Nucleus accumbens (tissue), 56 donors: Measurements from ENCODE around the gene CBX8.
A peak's percentile ranks its signal among the peaks of the same experiment; 100 is the strongest.

Experiments used
- DNase-seq, 56 donors: peaks; one replicate each; lab custom pipeline; 2025; lab: John Stamatoyannopoulos, UW

Gene CBX8

GRCh38 chr17:79796763-79797491, at the start of gene CBX8:
TSS of gene CBX8 (minus strand) at chr17:79797077. CDS start at chr17:79796998, 79 bp downstream.
- DNase-seq = peak; percentile 88 to 100 (median 99)

- no peak for DNase-seq
Measured at GRCh38 chr17:79845601-79845949, 48.7 kb upstream of the CBX8 start.

GRCh38 chr17:79844869-79845600, 48.2 kb upstream of the CBX8 start:
- peak in 19 of 56 donors; percentile 13 to 68 (median 23) for DNase-seq

GRCh38 chr17:79843816-79844800, 47.2 kb upstream of the CBX8 start:
- DNase-seq = peak in 26 of 56 donors; percentile 5 to 62 (median 38)

GRCh38 chr17:79843474-79843815, 46.6 kb upstream of the CBX8 start:
- peak in 1 of 56 donors; percentile 52 for DNase-seq

GRCh38 chr17:79842656-79843473, 46.0 kb upstream of the CBX8 start:
- DNase-seq = peak in 1 of 56 donors; percentile 17

- DNase-seq = no peak
Measured at GRCh38 chr17:79842136-79842655, 45.3 kb upstream of the CBX8 start.

- DNase-seq = no peak
Measured at GRCh38 chr17:79841369-79842135, 44.7 kb upstream of the CBX8 start.

- DNase-seq = no peak
Measured at GRCh38 chr17:79840989-79841286, 44.1 kb upstream of the CBX8 start.

- peak in 12 of 56 donors; percentile 18 to 45 (median 26) for DNase-seq
Measured at GRCh38 chr17:79840269-79840988, 43.6 kb upstream of the CBX8 start.

GRCh38 chr17:79839356-79840268, 42.7 kb upstream of the CBX8 start, which contains the start of gene CBX4:
TSS of gene CBX4 (minus strand) at chr17:79839440. CDS start at chr17:79839251, 189 bp downstream.
- DNase-seq = peak in 55 of 56 donors; percentile 52 to 99 (median 93)

- DNase-seq = peak in 51 of 56 donors; percentile 23 to 78 (median 63)
Measured at GRCh38 chr17:79838522-79839274, 41.8 kb upstream of the CBX8 start.

GRCh38 chr17:79837888-79838521, 41.1 kb upstream of the CBX8 start:
- DNase-seq = peak in 12 of 56 donors; percentile 28 to 69 (median 53)

- DNase-seq = peak in 14 of 56 donors; percentile 8 to 71 (median 28)
Measured at GRCh38 chr17:79836972-79837887, 40.4 kb upstream of the CBX8 start.

- DNase-seq = no peak
Measured at GRCh38 chr17:79836510-79836971, 39.7 kb upstream of the CBX8 start.
